SHP77 (cell line): ENCODE data around the gene TIAM2.

Experiments
- DNase-seq, 2 experiments: peaks; one replicate each; lab custom pipeline; 2025; lab: John Stamatoyannopoulos, UW

Gene TIAM2

GRCh38 chr6:155232848-155233247, 237.7 kb downstream of the TIAM2 start:
- DNase-seq: no peak

GRCh38 chr6:155234167-155234566, 239.1 kb downstream of the TIAM2 start:
- no peak for DNase-seq

GRCh38 chr6:155234687-155235086, 239.6 kb downstream of the TIAM2 start:
- no peak for DNase-seq

GRCh38 chr6:155235087-155235486, 240.0 kb downstream of the TIAM2 start:
- no peak for DNase-seq

- DNase-seq: no peak
Measured at GRCh38 chr6:155237613-155238012, 242.5 kb downstream of the TIAM2 start.

GRCh38 chr6:155240905-155241600, 245.9 kb downstream of the TIAM2 start:
- no peak for DNase-seq

GRCh38 chr6:155241966-155242365, 246.9 kb downstream of the TIAM2 start:
- DNase-seq: no peak

- DNase-seq: no peak
Measured at GRCh38 chr6:155244434-155244833, 249.3 kb downstream of the TIAM2 start.

- no peak for DNase-seq
Measured at GRCh38 chr6:155245193-155245592, 250.1 kb downstream of the TIAM2 start.

GRCh38 chr6:155245831-155246230, 250.7 kb downstream of the TIAM2 start:
- no peak for DNase-seq

GRCh38 chr6:155246825-155247224, 251.7 kb downstream of the TIAM2 start:
- DNase-seq: no peak

- DNase-seq: no peak
Measured at GRCh38 chr6:155247618-155248007, 252.5 kb downstream of the TIAM2 start.

GRCh38 chr6:155248008-155249001, 253.2 kb downstream of the TIAM2 start:
- no peak for DNase-seq

GRCh38 chr6:155250701-155251381, 255.7 kb downstream of the TIAM2 start:
- no peak for DNase-seq

- DNase-seq: no peak
Measured at GRCh38 chr6:155252581-155252980, 257.5 kb downstream of the TIAM2 start.

- no peak for DNase-seq
Measured at GRCh38 chr6:155253337-155253736, 258.2 kb downstream of the TIAM2 start.

- no peak for DNase-seq
Measured at GRCh38 chr6:155254139-155254538, 259.0 kb downstream of the TIAM2 start.

GRCh38 chr6:155256122-155256795, 261.1 kb downstream of the TIAM2 start:
- DNase-seq: no peak

- DNase-seq: no peak
Measured at GRCh38 chr6:155257796-155258195, 262.7 kb downstream of the TIAM2 start.

- no peak for DNase-seq
Measured at GRCh38 chr6:155259204-155259603, 264.1 kb downstream of the TIAM2 start.

GRCh38 chr6:155259897-155260296, 264.8 kb downstream of the TIAM2 start:
- no peak for DNase-seq

GRCh38 chr6:155260686-155261085, 265.6 kb downstream of the TIAM2 start:
- DNase-seq: no peak
